OCI-M1 (cell line): ENCODE data around the gene RAF1.

Experiments used
- DNase-seq: peaks from one replicate; lab custom pipeline; 2025; lab: John Stamatoyannopoulos, UW

Gene RAF1

DNA sequence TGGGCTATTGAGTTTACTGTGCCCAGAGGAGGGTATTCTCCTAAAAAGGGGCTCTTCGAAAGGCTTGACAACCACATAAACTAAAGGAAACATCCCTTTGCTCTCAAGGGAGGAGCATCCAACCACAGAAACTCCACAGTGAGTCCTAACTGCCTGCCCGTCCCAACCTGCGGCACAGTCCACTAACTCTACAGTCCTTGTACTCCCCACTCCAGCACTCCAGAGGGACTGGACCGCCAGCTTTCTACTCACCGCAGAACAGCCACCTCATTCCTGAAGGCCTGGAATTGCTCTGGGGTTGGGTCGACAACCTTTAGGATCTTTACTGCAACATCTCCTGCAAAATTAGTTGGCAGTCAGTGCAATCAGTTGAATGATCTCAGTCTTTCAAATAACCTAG lies 72.5 kb downstream of the RAF1 start:
- DNase-seq, result no peak

DNA sequence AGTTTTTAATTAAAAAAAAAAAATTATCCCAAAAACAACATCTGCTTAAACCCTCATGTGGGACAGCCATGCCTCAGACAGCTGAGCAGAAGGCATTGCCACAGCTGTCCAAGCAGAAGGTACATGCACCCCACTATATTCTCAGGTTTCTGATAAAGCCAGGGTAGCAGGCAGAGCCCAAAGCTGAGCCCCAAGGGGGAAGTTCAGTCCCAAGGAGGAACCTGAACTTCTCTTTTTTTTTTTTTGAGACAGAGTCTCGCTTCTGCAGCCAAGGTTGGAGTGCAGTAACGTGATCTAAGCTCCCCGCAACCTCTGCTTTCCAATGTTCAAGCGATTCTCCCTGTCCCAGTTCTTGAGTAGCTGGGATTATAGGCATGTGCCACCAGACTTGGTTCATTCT lies 73.8 kb downstream of the RAF1 start:
- DNase-seq, result no peak

- DNase-seq, result no peak
These were observed 75.6 kb downstream of the RAF1 start for GRCh38 chr3:12588039-12589009.

DNA sequence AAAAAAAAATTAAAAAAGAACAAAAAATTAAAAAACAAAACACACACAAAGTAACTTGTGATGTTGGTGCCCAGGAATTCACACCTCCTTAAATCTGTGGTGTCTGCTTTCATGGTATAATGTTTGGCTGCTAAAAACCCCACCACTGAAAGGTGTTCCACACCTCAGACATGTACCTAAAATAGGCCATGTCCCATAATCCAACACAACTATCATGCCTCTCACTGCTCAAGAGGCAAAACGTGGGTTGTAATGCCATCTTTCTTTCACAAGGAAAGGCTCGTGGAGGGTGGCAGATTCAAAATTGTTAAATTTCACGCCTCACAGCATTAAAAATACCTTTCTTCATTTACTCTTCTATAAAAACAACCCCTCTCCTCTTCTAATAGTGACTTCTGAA lies 77.5 kb downstream of the RAF1 start:
- no peak for DNase-seq

DNA sequence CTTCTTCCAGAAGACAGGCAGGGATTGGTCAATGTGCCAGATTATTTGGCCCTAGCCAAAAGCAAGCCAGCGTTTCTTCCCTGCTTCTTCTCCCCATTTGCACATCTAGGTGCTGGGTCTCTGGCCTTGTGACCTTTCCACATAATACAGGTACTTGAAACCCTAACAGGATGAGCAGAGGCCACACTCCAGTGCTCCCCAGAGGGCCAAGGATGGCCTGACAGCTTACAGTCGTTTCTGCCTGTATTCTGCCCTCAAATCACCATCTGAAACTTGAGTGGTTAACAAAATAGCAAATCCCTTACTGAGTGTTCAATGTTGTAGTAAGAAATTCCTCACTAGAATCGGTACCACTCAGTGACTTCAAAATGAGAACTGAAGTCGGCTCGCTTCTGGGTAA lies 77.9 kb downstream of the RAF1 start:
- DNase-seq, result no peak

DNA sequence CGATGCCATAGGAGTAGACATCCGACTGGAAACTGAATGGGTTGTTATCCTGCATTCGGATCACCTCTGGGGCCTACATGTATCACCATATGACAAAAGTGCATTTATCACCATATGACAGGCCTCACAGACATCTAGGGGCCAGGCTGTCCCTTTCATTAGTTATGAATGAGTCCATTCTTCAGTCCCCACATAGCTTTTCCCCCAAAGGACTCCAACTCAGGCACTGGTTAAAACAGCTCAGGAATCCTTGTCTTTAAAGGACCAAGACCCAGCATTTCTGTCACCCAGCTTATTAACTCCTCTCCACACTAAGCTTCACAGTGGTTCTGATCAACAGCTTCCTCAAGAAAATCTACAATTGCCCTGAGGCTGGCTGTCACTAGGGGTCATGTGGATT lies 78.7 kb downstream of the RAF1 start:
- DNase-seq, result no peak

- DNase-seq, result no peak
These were observed 79.8 kb downstream of the RAF1 start for GRCh38 chr3:12584083-12584482.

GRCh38 chr3:12583280-12583679 lies 80.6 kb downstream of the RAF1 start:
- DNase-seq, result no peak

DNA sequence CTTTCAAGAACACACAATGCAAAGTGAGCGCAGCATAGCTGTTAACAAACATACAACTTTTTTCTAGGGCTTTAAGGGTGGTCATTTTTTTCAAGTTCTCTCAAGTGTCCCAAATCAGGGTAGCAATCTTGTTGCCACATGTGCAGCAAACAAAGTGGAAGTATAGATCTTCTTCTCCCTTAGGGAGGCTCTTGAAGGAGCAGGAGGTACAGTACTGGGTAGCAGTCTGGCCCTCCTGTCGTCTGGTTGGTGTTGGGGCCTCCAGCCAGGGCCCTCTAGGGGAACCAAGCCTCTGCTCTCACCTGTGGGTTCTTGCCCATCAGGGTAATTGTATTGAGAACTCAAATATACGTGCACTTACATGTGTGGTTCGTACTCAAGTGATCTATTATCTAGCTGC lies 81.2 kb downstream of the RAF1 start:
- DNase-seq, result no peak

DNA sequence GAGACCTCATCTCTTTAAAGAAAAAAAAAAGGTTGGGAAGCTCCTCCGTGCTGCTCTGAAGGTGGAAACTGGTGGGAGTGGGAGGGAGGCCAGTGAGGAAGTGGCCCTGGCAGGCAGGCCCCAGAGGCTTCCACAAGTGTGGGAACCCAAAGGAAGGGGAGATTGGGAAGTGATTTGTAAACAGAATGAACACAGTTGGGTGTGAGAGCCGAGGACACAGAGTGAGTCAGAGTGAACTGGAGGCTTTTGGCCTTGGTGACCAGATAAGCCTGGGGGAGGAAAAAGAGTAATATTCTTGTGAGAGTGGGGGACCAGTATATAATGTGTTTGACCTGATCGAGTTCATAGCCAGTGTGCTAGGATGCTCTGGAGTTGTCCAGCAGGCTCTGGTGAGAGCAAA lies 84.0 kb downstream of the RAF1 start:
- no peak for DNase-seq

DNA sequence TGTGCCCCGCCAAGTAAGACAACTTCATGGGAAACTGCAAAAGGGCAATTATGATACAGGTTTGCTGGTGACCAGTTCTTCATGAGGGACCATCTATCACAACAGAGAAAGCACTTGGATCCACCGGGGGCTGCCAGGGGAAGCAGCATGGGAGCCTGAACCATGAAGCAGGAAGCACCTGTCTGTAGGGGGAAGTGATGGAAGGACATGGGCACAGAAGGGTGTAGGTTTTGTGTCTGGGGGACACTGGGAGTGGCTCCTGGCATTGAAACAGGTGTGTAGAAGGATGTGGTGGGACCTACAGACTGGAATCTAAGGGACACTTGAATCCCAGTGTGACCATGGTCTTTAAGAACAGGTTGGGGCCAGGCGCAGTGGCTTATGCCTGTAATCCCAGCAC lies 84.5 kb downstream of the RAF1 start:
- DNase-seq, result no peak

DNA sequence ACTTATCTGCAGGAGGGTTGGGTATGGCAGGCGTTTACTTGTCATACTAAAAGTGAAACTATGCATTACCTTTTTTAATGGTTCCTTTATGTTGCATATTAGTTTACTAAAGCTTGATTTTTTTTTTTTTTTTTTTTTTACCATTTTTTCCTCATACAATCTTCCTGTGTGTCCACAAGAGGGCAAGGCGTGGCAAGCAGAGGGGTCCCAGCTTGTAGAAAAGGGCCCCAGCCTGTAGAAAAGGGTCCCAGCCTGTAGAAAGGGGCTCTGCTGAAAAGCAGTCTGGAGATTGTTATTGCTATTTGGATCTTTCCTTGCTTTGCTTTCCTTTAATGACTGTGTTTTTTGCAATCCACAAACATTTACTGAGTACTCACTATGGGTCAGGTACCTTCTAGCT lies 85.2 kb downstream of the RAF1 start:
- no peak for DNase-seq

DNA sequence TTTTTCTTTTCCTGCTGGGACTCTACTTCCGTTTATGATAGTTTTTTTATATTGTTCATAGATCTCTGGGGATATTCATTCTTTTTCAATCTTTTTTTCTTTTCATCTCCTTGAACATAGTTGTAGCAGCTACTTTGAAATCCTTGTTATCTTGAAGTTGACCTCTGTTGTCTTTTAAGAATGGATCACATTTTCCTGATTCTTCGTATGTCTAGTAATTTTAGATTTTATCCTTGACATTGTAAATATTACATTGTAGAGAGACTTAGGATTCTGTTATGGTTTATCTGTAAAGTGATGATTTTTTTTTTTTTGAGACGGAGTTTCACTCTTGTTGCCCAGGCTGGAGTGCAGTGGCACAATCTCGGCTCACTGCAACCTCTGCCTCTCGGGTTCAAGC lies 86.5 kb downstream of the RAF1 start:
- DNase-seq, result no peak

GRCh38 chr3:12574661-12575060 lies 89.3 kb downstream of the RAF1 start:
- no peak for DNase-seq

GRCh38 chr3:12574131-12574530 lies 89.8 kb downstream of the RAF1 start:
- no peak for DNase-seq

- no peak for DNase-seq
These were observed 91.9 kb downstream of the RAF1 start for GRCh38 chr3:12571986-12572385.

DNA sequence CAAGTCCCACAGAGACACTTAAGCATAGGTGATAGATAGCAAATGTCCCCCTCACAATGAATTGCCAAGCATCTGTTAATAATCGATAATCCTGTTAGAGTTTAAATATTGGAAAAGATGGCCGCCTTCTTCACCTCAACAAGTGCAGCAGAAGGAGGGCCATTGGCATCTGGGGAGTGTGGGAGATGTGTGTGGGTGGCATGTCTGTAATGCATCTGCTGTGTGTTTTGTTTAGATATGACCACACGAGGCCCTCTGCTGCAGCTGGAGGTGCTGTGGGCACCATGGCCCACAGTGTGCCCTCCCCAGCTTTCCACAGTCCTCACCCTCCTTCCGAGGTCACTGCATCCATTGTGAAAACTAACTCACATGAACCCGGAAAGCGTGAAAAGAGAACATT lies 94.1 kb downstream of the RAF1 start:
- DNase-seq, result no peak

- no peak for DNase-seq
These were observed 95.2 kb downstream of the RAF1 start for GRCh38 chr3:12568747-12569146.

GRCh38 chr3:12566976-12567375 lies 96.9 kb downstream of the RAF1 start:
- DNase-seq, result no peak

GRCh38 chr3:12562451-12562850 lies 101.5 kb downstream of the RAF1 start:
- DNase-seq, result no peak

- no peak for DNase-seq
These were observed 102.5 kb downstream of the RAF1 start for GRCh38 chr3:12561397-12561796.

DNA sequence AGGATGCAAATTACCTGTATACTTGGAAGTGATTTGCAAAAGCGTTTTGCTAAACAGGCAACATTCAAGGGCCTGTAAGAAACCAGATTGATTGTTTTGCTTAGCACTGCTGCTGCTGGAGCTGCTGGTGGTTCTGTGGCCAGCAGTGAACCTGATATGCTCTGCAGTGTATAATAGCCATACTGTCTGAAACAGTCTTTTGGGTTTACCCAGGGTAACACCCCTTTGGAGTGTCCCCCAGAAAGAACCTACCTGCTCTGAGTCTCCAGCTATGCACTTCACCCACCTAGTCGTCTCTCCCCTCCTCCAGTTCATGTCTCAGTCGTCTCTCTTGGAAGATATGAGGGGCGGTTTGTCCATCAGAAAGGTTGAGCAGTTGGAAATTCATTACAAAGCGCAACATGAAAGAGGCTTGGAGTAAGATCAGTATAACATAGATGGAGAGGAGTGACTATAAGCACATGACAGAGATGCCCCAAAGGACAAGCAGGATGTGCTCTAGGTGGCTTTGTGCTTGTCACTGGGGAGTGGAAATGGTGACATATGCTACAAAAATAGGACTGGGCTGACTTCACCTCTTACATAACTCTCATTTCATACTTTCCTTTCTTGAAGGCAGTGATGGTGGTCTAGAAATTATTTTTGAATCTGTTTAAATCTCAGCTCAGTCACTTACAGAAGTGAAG lies 103.3 kb downstream of the RAF1 start:
- DNase-seq, result no peak

DNA sequence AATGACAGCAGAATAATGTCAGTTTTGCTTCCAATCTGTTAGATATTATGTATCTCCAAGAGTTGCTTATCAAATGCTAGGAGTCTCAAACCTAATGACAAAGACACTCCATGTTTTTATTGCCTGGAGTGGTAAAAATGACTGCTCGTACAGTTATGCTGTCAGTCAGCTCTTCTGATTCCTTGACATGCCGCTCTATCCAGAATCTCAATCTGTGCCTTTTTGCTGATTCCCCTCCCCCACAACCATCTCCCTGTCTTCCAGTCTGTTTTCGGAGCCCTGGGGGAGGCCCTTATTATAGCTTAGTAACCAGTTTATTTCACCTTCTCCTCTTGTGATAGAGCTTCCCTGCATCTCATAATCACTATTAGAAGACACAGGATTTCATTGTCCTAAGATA lies 104.4 kb downstream of the RAF1 start:
- DNase-seq, result no peak

DNA sequence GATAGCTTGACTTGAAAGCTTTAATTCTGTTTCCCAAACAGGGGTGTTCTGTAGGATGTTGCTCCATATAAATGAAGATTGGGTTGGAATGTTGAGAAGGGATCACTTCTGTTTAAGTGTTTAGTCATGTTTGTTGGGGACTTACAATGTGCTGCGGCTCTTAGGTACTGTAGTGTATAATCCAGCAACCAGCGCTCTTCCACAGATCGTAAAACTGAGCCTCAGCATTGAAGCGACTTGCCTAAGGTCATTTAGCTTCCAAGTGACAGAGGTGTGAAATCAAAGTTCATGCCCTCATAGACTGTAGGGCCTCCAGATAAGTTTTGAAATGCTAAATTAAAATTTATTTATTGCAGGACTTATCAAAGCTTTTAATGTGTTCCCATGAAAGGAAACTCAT lies 105.2 kb downstream of the RAF1 start:
- DNase-seq, result no peak
